Activated CD8-positive, alpha-beta memory T cell treated with anti-CD3 and anti-CD28 coated beads, Interleukin-2, amount 50 U/mL, for 4 hours (primary cell): Measurements from ENCODE around the gene TAGAP.

Source experiments
- DNase-seq: peaks from one replicate; pipeline ENCODE4 v3.0.0-alpha.2; 2020

TAGAP gene

GRCh38 chr6:159044899-159045727, at the start of gene TAGAP:
TAGAP (minus strand) TSS chr6:159044991; CDS start chr6:159044146, 845 bp downstream.
- DNase-seq: peak; percentile 82

- DNase-seq: no peak
These were observed 49.0 kb upstream of the TAGAP start for GRCh38 chr6:159093609-159094443.

- no peak for DNase-seq
These were observed 47.8 kb upstream of the TAGAP start for GRCh38 chr6:159092631-159093030.

GRCh38 chr6:159090530-159091480, 46.0 kb upstream of the TAGAP start:
- DNase-seq: no peak

- no peak for DNase-seq
These were observed 45.1 kb upstream of the TAGAP start for GRCh38 chr6:159089909-159090308.

GRCh38 chr6:159089443-159089842, 44.7 kb upstream of the TAGAP start:
- no peak for DNase-seq

GRCh38 chr6:159086033-159086618, 41.3 kb upstream of the TAGAP start:
- DNase-seq: no peak

- DNase-seq: no peak
These were observed 40.7 kb upstream of the TAGAP start for GRCh38 chr6:159085396-159085895.

- no peak for DNase-seq
These were observed 39.8 kb upstream of the TAGAP start for GRCh38 chr6:159084493-159085091.

- DNase-seq: no peak
These were observed 38.4 kb upstream of the TAGAP start for GRCh38 chr6:159083146-159083545.

- DNase-seq: no peak
These were observed 37.4 kb upstream of the TAGAP start for GRCh38 chr6:159082039-159082815.

GRCh38 chr6:159080217-159080976, 35.6 kb upstream of the TAGAP start:
- DNase-seq: no peak

GRCh38 chr6:159079367-159079766, 34.6 kb upstream of the TAGAP start:
- DNase-seq: no peak

- DNase-seq: peak; percentile 76
These were observed 32.3 kb upstream of the TAGAP start for GRCh38 chr6:159077123-159077522.

- DNase-seq: no peak
These were observed 30.9 kb upstream of the TAGAP start for GRCh38 chr6:159075506-159076228.

GRCh38 chr6:159074876-159075275, 30.1 kb upstream of the TAGAP start:
- no peak for DNase-seq

GRCh38 chr6:159074120-159074684, 29.4 kb upstream of the TAGAP start:
- DNase-seq: no peak

GRCh38 chr6:159071843-159072769, 27.3 kb upstream of the TAGAP start:
- DNase-seq: no peak
